ENCODE data around the gene CASP6.

The CASP6 gene

DNA sequence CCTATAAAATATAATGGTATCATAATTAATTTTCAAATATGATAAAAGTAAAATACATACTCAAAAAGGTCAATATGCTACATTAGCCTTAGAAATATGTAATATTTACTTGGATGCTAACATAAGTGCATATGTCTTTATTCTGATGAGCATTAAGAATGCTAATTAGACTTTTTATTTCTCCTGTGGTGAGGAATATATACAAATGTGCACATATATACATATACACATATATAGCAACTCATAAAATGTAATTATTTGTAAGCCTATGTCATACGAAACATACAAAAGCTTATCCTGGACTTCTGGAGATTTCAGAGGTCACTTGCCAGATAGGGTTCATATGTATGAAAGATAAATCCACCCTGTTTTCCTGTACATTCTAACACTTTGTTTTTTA lies 15.5 kb upstream of the CASP6 start:
- Histone ChIP-seq H3K4me3 (ENCODE audit: low read depth, low read length) (no peak overlapping the region), H3K27me3 (ENCODE audit: control insufficient read depth, insufficient read depth, low read length) (no peaks in the 10 kb centered on the region), H3K9ac (ENCODE audit: low read length) (no peak overlapping the region), H3K27ac (ENCODE audit: low read depth, low read length) (no peak overlapping the region), H3K4me1 (ENCODE audit: control insufficient read depth, insufficient read depth, low read length) (no peaks in the 10 kb centered on the region), H3K36me3 (ENCODE audit: control insufficient read depth, insufficient read depth, low read length) (peaks cover 35% of the 10 kb centered on the region), H3K9me3 (ENCODE audit: control insufficient read depth, insufficient read depth, low read depth, low read length) (peaks cover 4% of the 10 kb centered on the region)

DNA sequence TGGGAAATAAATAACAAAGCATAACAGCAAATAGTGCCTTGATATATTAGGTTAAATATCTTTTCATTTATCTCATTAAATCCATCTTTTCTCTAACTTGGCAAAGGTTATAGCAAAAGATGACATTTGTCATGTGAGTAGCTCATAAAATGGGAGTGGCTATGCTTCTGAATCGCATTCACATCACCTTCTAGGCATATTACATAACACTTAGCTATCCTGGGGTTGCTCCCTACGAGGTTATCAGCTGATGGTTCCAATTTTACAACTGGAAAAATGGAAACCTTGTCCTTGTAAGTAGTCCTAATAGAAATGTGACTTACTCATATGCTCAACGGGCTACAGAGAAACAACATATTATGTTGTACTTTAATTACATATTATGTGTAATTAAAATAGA lies 10.3 kb upstream of the CASP6 start:
- Histone ChIP-seq H3K36me3 (ENCODE audit: control insufficient read depth, insufficient read depth, low read length) (peaks cover 55% of the 10 kb centered on the region), H3K9me3 (ENCODE audit: control insufficient read depth, insufficient read depth, low read depth, low read length) (no peaks in the 10 kb centered on the region)

DNA sequence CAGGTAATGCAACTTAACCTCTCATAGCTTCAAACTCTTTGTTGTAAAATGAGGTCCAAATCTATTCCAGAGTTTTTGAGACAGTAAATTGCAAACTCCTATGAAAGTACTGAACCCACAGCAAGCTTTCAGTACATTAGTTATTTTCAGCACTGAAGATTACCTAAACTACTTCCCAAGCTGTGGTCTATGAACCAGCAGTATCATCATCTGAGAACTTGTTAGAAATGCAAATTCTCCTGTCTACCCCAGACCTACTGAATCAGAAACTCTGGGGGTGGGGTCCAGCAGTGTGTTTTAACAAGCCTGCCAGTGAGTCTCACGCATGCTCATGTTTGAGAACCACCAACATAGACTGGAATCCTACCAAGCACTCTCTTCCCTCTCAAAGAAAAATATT lies 5.7 kb upstream of the CASP6 start:
- H3K9ac ChIP-seq (ENCODE audit: low read length) = no peak overlapping the region
- no peaks in the 10 kb centered on the region for H3K9me3 ChIP-seq (ENCODE audit: control insufficient read depth, insufficient read depth, low read depth, low read length)
- peaks cover 31% of the 10 kb centered on the region for H3K36me3 ChIP-seq (ENCODE audit: control insufficient read depth, insufficient read depth, low read length)
- no peaks in the 10 kb centered on the region for H3K4me1 ChIP-seq (ENCODE audit: control insufficient read depth, insufficient read depth, low read length)
- H3K27me3 ChIP-seq (ENCODE audit: control insufficient read depth, insufficient read depth, low read length) = no peaks in the 10 kb centered on the region
- H3K27ac ChIP-seq (ENCODE audit: low read depth, low read length) = no peak overlapping the region
- H3K4me3 ChIP-seq (ENCODE audit: low read depth, low read length) = no peak overlapping the region

More for the DNA sequence above, 10.3 kb upstream of the CASP6 start:
- Histone ChIP-seq H3K27ac (ENCODE audit: low read depth, low read length) (no peak overlapping the region), H3K9ac (ENCODE audit: low read length) (no peak overlapping the region), H3K4me3 (ENCODE audit: low read depth, low read length) (no peak overlapping the region), H3K27me3 (ENCODE audit: control insufficient read depth, insufficient read depth, low read length) (no peaks in the 10 kb centered on the region), H3K4me1 (ENCODE audit: control insufficient read depth, insufficient read depth, low read length) (no peaks in the 10 kb centered on the region)

DNA sequence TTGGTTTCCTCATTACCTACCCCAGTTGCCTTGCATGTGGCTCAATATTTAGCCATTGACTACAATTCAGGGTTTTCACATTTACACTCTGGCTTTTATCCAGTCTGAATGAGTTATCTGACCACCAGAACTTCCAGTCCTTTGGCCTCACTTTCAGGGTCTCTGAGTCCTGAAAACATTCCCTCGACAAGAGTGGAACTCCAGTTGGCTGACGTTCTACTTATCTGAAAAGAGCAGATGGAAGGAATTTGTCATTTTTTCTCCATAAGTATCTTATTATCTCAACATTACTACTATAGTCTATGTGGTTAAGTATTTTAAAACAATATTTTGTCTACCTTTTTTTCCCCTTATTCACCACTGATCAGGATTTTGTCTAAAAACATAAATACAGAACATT lies 5.2 kb upstream of the CASP6 start:
- no peak overlapping the region for H3K9ac ChIP-seq (ENCODE audit: low read length)
- H3K36me3 ChIP-seq (ENCODE audit: control insufficient read depth, insufficient read depth, low read length) = peaks cover 26% of the 10 kb centered on the region
- H3K9me3 ChIP-seq (ENCODE audit: control insufficient read depth, insufficient read depth, low read depth, low read length) = no peaks in the 10 kb centered on the region
- H3K4me1 ChIP-seq (ENCODE audit: control insufficient read depth, insufficient read depth, low read length) = peaks cover 4% of the 10 kb centered on the region; the same call in 1 of the 2 replicates
- H3K27me3 ChIP-seq (ENCODE audit: control insufficient read depth, insufficient read depth, low read length) = no peaks in the 10 kb centered on the region
- no peak overlapping the region for H3K4me3 ChIP-seq (ENCODE audit: low read depth, low read length)
- H3K27ac ChIP-seq (ENCODE audit: low read depth, low read length) = no peak overlapping the region

DNA sequence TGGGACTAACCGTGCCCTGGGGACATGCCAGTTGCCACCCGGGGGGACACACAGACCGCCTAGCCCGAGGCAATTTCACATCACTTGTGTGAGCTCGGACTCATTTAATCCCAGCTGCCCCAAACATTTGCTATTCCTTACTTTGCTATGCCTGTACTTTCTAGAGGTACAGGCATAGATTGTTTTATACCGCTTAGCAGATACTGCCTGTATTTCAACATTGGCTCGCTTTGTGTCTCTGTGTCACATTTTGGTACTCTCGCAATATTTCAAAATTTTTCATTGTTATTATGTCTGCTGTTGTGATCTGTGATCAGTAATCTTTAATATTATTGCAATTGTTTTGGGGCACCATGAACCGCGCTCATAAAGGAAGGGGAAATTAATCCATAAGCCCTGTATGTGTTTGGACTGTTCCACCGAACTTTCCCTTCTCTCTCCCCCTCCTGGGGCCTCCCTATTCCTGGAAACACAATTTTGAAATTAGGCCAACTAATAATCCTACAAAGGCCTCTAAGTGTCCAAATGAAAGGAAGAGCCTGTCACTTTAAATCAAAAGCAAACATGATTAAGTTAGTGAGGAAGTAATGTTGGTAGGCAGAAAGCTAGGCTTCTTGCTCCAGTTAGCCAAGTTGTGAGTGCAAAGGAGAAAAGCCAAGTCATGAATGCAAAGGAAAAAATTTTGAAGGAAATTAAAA lies 568 bp upstream of the CASP6 start:
- Histone ChIP-seq H3K4me3 (ENCODE audit: low read depth, low read length) (peak overlapping the region; percentile 96), H3K27me3 (ENCODE audit: control insufficient read depth, insufficient read depth, low read length) (no peaks in the 10 kb centered on the region), H3K27ac (ENCODE audit: low read depth, low read length) (no peak overlapping the region), H3K9ac (ENCODE audit: low read length) (peak overlapping the region; percentile 91), H3K36me3 (ENCODE audit: control insufficient read depth, insufficient read depth, low read length) (peaks cover 5% of the 10 kb centered on the region), H3K9me3 (ENCODE audit: control insufficient read depth, insufficient read depth, low read depth, low read length) (no peaks in the 10 kb centered on the region), H3K4me1 (ENCODE audit: control insufficient read depth, insufficient read depth, low read length) (peaks cover 11% of the 10 kb centered on the region)

DNA sequence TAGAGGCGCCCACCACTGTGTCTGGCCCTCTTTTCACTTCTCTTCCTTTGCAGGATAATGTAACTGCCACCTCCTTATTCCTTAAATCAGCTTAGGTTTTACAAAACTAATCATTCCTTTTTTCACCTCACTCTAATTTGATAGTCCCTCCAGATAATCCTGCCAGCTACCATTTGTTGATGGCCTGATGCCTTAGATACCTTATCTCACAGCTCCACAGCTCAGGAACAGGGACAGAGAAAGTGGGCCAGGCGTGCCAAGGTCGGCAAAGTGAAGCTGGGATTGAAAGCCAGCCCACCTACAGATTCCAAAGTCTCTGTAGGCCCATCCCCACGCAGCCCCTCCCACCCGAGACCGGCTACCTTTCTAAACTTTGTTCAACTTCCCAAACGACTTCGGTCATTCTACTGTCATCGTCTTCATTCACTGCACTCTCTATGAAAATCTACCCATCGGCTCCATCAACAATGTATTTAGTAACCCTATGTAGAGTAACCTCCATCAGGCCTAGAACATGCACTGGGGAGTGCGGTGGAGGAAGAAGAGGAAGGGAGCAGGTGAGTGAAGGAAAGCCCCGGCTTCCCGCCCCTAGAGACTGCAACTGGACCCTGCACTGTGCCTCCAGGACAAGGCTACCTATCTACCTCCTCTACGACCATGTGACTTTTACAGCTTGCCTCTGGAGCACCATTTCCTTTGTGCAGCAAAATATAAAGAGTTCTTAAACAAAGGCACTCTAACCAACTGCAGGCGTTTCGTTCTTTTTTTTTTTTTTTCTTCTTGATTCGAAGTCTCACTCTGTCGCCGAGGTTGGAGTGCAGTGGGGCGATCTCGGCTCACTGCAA lies 1.5 kb downstream of the CASP6 start:
- Histone ChIP-seq H3K36me3 (ENCODE audit: control insufficient read depth, insufficient read depth, low read length) (peaks cover 9% of the 10 kb centered on the region), H3K4me1 (ENCODE audit: control insufficient read depth, insufficient read depth, low read length) (peaks cover 11% of the 10 kb centered on the region), H3K27me3 (ENCODE audit: control insufficient read depth, insufficient read depth, low read length) (no peaks in the 10 kb centered on the region), H3K9ac (ENCODE audit: low read length) (peak overlapping the region; percentile 91), H3K4me3 (ENCODE audit: low read depth, low read length) (peak overlapping the region; percentile 96), H3K9me3 (ENCODE audit: control insufficient read depth, insufficient read depth, low read depth, low read length) (no peaks in the 10 kb centered on the region), H3K27ac (ENCODE audit: low read depth, low read length) (no peak overlapping the region)

DNA sequence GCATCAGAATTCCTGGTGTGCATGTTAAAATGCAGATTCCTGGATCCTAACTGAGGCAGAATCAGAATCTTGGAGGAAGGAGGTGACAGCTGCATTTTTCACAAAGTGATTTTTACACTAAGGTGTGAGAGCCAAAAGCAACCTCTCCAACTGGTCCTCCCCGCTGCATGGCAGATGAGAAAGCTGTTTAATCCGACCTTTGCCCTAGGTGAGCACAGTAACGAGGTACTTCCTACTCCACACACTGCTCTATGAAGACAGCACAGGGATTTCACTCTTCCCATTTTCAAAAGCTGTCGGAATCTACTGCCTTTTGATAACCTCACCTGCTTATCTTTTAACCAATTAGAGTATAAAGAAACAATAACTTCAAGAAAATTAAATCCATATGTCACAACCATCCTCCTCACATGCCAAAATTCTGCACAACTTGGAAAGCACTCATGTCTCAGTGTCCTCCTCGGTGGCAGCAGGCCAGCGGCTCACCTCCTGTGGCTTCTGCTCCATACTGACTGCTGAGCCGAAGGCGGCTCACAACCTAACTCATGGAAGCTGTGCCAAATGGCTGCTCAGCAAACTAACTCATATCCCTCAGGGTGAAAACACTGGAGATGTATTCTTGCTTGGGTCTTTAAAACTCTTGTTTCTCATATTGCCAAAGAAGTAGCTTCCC lies 3.6 kb downstream of the CASP6 start:
- Histone ChIP-seq H3K9me3 (ENCODE audit: control insufficient read depth, insufficient read depth, low read depth, low read length) (no peaks in the 10 kb centered on the region), H3K27me3 (ENCODE audit: control insufficient read depth, insufficient read depth, low read length) (no peaks in the 10 kb centered on the region), H3K27ac (ENCODE audit: low read depth, low read length) (no peak overlapping the region), H3K4me1 (ENCODE audit: control insufficient read depth, insufficient read depth, low read length) (peaks cover 11% of the 10 kb centered on the region), H3K4me3 (ENCODE audit: low read depth, low read length) (no peak overlapping the region), H3K9ac (ENCODE audit: low read length) (no peak overlapping the region), H3K36me3 (ENCODE audit: control insufficient read depth, insufficient read depth, low read length) (peaks cover 19% of the 10 kb centered on the region)

DNA sequence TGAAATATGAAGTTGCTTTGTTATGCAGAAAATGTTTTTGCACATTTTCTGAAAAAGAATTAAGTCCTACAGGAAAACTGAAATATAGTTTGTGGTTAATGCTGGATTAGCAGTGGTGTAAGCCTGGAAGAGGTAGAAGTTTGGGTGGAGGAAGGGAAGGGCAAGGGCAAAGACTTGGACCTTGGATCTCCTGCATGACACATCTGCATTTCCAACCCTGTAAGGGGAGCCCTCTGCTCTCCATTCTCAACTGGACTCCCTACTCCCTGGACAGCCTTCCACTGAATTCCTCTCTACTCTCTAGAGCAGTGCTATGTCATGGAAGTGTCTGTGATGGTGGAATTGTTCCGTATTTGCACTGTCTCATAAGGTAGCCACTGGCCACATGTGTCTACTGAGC lies 4.6 kb downstream of the CASP6 start:
- Histone ChIP-seq H3K4me1 (ENCODE audit: control insufficient read depth, insufficient read depth, low read length) (peaks cover 9% of the 10 kb centered on the region), H3K36me3 (ENCODE audit: control insufficient read depth, insufficient read depth, low read length) (peaks cover 28% of the 10 kb centered on the region), H3K9ac (ENCODE audit: low read length) (no peak overlapping the region), H3K27me3 (ENCODE audit: control insufficient read depth, insufficient read depth, low read length) (no peaks in the 10 kb centered on the region), H3K9me3 (ENCODE audit: control insufficient read depth, insufficient read depth, low read depth, low read length) (no peaks in the 10 kb centered on the region), H3K27ac (ENCODE audit: low read depth, low read length) (no peak overlapping the region), H3K4me3 (ENCODE audit: low read depth, low read length) (no peak overlapping the region)

DNA sequence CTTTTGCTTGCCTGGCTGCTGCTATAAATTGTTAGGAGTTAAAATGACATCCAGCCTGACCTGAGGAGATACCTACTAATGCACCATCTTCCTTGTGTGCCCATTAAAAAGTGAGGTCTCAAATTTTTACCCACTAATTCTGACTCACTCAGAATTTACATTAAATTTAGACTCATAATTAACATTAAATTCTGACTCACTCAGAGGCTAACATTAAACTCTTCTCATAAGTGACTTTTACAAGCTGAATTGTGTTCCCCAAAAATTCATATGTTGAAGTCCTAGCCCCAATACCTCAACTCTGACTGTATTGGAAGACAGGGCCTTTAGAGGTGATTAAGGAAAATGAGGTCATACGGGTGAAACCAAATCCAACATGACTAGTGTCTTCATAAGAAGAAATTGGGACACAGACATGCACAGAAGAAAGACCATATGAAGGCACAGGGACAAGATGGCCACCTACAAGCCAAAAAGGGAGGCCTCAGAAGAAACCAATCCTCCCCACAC lies 11.8 kb downstream of the CASP6 start:
- Histone ChIP-seq H3K9me3 (ENCODE audit: control insufficient read depth, insufficient read depth, low read depth, low read length) (no peaks in the 10 kb centered on the region), H3K36me3 (ENCODE audit: control insufficient read depth, insufficient read depth, low read length) (peaks cover 54% of the 10 kb centered on the region), H3K27ac (ENCODE audit: low read depth, low read length) (no peak overlapping the region), H3K9ac (ENCODE audit: low read length) (no peak overlapping the region), H3K4me1 (ENCODE audit: control insufficient read depth, insufficient read depth, low read length) (no peaks in the 10 kb centered on the region), H3K4me3 (ENCODE audit: low read depth, low read length) (no peak overlapping the region), H3K27me3 (ENCODE audit: control insufficient read depth, insufficient read depth, low read length) (no peaks in the 10 kb centered on the region)

DNA sequence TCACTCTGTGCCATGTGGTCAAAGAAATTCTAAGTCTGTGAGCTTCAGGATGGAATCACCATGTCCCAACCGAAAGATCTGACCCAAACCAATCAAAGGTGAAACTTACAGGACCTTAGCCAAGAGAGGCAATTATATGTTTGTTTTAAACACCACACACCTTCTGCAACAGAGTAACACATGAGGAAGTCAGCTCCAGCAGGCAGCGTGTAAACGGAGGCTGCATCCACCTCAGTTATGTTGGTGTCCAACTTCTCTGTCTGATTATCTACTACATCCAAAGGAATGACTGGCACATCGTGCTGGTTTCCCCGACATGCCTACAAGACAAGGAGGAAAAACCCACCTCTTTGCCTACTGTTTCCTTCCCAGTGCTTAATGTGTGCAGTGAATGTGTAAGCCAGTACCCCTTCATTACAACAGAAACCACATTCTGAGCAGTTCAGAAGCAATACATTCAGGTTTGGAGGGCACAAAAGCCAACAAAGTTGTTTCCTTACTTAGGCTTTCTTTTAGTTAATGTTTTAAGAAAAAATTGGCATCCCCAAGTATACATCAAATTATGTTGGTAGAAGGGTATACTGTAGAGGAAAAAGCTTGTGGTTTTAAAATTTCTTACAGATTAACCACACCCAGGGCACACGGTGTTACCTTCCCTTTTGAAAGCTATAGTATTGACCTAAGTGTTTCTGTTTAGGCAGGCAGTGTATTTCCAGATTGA lies 12.4 kb downstream of the CASP6 start:
- no peaks in the 10 kb centered on the region for H3K27me3 ChIP-seq (ENCODE audit: control insufficient read depth, insufficient read depth, low read length)
- H3K27ac ChIP-seq (ENCODE audit: low read depth, low read length) = no peak overlapping the region
- H3K4me1 ChIP-seq (ENCODE audit: control insufficient read depth, insufficient read depth, low read length) = no peaks in the 10 kb centered on the region
- H3K36me3 ChIP-seq (ENCODE audit: control insufficient read depth, insufficient read depth, low read length) = peaks cover 50% of the 10 kb centered on the region
- H3K9me3 ChIP-seq (ENCODE audit: control insufficient read depth, insufficient read depth, low read depth, low read length) = no peaks in the 10 kb centered on the region
- no peak overlapping the region for H3K9ac ChIP-seq (ENCODE audit: low read length)
- H3K4me3 ChIP-seq (ENCODE audit: low read depth, low read length) = no peak overlapping the region
